Stimulated activated CD4-positive, alpha-beta T cell treated with anti-CD3 and anti-CD28 coated beads, Interleukin-1b, Interleukin-23, amount 100 ng/mL, for 4 hours (primary cell): ENCODE results near the gene CMTM2.
A peak's percentile ranks its signal among the peaks of the same experiment; 100 is the strongest.
"Not testable (repeated sequence)": the region's sequence is repeated elsewhere in the genome, so short reads cannot be mapped to it uniquely, and the experiment has no call there.

Source experiments
- DNase-seq, 2 donors: peaks; one replicate each; pipeline ENCODE4 v3.0.0-alpha.2; 2020; ENCODE audit warnings: low read depth in 2 of 2

Gene CMTM2

GRCh38 chr16:66552286-66553177 is 26.7 kb upstream of the CMTM2 start, which contains the start of gene CKLF:
Gene CKLF (plus strand): TSS chr16:66552576. CDS start chr16:66552716, 140 bp downstream.
- DNase-seq = peak; percentile 85

- no peak for DNase-seq
Observed at GRCh38 chr16:66553223-66553622, 26.0 kb upstream of the CMTM2 start.

- no peak for DNase-seq
Observed at GRCh38 chr16:66554021-66554420, 25.2 kb upstream of the CMTM2 start.

GRCh38 chr16:66554495-66554894 is 24.8 kb upstream of the CMTM2 start:
- no peak for DNase-seq

GRCh38 chr16:66560107-66560506 is 19.2 kb upstream of the CMTM2 start:
- DNase-seq = no peak

GRCh38 chr16:66561381-66562080 is 17.7 kb upstream of the CMTM2 start:
- no peak for DNase-seq

- no peak for DNase-seq
Observed at GRCh38 chr16:66562409-66562808, 16.9 kb upstream of the CMTM2 start.

GRCh38 chr16:66562986-66563385 is 16.3 kb upstream of the CMTM2 start:
- DNase-seq = no peak

GRCh38 chr16:66563574-66564334 is 15.5 kb upstream of the CMTM2 start:
- DNase-seq = no peak

- DNase-seq = no peak
Observed at GRCh38 chr16:66566051-66566901, 13.0 kb upstream of the CMTM2 start, which contains the start of gene CMTM1. Gene CMTM1 (plus strand): TSS chr16:66566439. CDS start chr16:66566514, 75 bp downstream.

GRCh38 chr16:66567270-66567669 is 12.0 kb upstream of the CMTM2 start:
- not testable (repeated sequence) for DNase-seq

GRCh38 chr16:66568355-66568754 is 10.9 kb upstream of the CMTM2 start:
- DNase-seq = no peak

- DNase-seq = no peak
Observed at GRCh38 chr16:66569131-66569530, 10.1 kb upstream of the CMTM2 start.

- no peak for DNase-seq
Observed at GRCh38 chr16:66569827-66570405, 9.3 kb upstream of the CMTM2 start.

- DNase-seq = no peak
Observed at GRCh38 chr16:66572356-66572755, 6.9 kb upstream of the CMTM2 start.

- DNase-seq = no peak
Observed at GRCh38 chr16:66574081-66574480, 5.2 kb upstream of the CMTM2 start.

- no peak for DNase-seq
Observed at GRCh38 chr16:66574531-66574930, 4.7 kb upstream of the CMTM2 start.

GRCh38 chr16:66575060-66575459 is 4.2 kb upstream of the CMTM2 start:
- no peak for DNase-seq

- no peak for DNase-seq
Observed at GRCh38 chr16:66576296-66576695, 3.0 kb upstream of the CMTM2 start.

- DNase-seq = no peak
Observed at GRCh38 chr16:66580605-66581209, 1.4 kb downstream of the CMTM2 start.
